Measurements from ENCODE around the gene TEDC1.

TEDC1 gene

DNA sequence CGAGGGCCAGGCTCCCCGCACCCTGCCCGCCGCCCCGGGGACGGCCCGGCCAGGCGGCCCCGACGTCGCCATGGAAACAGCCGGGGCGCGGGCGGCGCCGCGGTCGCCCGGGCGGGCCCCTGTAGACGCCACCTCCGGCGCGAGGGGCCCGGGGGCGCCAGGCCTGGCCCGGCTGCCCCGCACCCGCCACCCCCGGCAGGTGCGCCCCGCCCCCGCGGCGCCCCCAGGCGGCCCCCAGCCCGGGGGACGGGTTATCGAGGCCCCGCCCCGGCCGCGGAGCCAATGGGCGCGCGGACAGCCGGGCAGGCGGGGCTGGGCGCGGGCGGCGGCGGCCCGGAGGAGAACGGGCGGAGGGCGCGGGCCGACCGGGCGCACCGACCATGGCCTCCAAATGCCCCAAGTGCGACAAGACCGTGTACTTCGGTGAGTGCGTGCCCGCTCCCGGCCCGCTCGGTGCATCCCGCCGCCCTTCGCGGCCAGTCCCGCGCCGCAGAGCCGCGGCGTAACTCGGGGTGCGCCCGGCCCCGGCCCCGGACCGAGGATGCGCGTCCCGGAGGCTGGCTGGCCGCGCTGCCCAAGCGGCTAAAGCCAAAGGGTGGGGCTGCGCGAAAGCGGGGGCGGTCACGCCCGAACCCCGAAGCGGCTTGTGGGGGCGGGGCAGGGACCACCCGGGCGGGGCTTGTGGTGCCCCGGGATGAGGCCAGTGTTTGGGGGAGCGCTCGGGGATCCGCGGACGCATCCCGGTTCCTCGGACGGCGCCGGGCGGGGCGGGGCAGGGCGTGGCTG, 16.4 kb upstream of the TEDC1 start, which contains the start of gene CRIP2:
TSS of gene CRIP2 (plus strand) at position 339 of the 786 bp plus-strand sequence. CDS start at position 381, 42 bp downstream.
- peak; percentile 65 for DNase-seq

DNA sequence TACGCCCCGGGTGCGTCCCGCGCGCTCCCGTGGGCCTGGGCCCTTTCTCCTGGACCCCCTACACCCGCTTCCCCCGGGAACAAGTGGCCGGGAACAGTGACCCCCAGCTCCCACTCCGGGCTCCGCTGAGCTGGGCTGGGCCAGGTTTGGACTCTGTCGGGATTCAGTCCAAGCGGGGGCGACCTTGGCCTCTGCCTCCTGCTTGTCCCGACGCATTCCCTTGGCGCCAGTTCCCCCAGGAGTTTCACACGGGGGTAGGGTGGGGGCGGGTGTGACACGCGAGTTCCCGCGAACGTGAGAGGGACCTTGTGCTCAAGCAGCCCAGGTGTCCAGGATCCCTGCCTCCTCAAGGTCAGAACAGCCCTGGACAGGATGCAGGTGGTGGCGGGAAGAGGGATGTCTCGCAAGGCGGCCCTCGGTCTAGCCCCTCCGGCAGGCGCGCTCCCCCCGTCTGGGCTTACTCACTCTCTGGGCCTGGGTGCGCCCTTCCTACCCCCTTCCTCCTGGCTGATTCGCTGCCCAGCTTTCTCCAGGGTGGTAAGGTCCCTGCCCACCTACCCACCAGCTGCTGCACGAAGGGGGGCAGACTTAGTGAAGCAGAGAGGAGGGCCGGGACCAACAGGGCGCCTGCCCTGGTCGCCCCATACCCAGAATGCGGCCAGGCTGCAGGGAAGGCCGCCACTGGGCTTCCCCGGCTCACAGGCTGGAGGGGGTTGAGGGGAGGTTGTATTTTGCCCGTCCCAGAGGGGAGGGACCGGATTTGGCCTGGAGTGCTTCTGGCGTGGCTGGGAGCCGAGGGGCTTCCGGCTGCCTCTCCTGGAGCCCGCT, 15.6 kb upstream of the TEDC1 start:
- DNase-seq: peak; percentile 7

DNA sequence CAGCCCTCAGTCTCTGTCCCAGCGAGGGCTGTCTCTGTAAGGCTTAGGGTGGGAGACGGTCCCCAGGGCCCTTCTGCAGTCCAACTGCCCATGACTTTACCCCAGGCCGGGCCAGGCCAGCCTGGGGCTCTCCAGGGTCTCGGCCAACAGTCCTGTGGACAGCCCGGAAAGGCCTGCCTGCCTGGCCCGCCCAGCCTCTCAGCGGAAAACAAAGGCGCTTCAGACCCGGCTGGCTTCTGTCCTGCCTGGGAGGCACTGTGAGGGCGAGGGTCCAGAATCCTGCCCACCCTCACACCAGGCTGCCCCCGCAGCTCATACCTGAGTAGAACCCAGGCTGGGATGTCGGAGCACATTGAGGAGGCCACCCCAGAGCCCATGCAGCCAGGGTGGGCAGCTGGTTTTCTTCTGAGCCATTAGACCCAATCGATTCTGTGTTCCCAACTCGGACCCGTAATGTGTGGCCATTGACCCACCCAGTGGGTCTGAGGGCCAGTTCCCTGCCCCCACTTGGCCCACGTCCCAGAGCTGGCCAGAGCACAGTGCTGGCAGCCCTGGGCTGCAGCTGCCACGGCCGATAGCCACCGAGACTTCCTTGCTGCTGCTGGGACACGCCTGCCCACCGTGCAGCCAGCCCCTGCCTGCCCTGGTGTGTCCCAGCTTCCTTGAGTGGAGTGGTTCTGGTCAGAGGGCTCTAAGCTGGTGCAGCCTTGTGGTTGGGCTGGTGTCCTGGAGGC, 14.8 kb upstream of the TEDC1 start:
- DNase-seq: no peak

DNA sequence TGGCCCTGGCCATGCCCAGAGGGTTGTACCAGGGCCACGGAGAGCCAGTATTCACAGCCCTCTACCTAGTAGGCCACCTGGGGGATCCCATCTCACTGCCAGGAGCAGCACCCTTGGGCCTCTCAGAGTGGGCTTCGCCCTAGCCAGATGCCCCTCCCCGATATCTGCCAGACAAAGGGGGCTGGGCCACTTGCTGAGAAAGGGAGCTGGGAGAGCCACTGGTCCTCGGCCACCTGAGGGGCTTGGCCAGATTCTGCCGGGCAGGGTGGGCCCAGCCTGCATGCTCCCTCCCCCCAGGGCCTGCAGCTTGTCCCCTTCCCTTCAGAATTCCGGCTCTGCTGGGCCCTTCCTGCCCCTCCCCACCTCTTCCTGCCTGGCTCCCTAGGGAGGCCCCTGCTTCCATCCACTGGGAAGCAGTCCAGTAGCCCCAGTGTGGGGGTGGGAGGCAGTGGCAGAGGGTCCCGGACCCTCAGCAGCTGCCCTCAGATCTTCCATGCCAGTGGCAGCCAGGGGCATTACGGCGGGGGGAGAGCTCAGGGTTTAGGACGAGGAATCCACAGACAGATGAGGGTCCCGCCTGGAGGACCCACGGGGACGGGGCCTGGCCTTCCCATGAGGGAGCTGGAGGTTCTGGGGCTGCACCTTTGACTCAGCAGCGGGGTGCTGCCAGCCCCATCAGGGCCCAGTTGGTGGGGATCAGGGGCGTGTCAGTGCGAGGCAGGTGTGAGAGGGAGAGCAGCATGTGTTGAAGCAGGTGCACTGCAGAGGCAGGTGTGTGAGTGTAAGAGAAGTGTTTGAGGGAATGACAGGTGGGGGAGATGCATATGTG, 14.0 kb upstream of the TEDC1 start:
- no peak for DNase-seq

- DNase-seq: peak; percentile 84
Observed at GRCh38 chr14:105477660-105478397, 13.2 kb upstream of the TEDC1 start.

DNA sequence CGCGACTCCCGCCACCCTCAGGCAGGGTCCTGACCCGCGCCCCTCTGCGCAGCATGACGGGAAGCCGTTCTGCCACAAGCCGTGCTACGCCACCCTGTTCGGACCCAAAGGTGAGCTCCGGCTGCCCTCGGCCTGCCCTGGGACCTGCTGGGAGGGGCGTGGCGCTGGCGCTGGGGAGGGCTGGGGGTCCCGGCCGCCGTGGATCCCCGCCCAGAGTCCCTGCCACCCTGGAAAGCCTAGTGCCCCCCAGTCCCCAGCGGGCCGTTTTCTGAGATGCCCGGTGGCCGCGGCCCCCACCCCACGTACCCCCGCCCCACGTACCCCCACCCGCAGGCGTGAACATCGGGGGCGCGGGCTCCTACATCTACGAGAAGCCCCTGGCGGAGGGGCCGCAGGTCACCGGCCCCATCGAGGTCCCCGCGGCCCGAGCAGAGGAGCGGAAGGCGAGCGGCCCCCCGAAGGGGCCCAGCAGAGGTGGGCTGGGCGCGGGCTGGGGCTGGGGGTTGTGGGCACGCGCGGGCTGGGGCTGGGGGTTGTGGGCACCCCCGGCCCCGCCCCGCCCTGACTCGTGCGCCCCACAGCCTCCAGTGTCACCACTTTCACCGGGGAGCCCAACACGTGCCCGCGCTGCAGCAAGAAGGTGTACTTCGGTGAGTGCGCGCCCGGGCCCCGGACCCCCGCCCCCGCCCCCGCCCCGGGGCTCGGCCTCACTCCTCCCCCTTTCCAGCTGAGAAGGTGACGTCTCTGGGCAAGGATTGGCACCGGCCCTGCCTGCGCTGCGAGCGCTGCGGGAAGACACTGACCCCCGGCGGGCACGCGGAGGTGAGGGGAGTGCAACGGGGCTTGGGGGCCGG, 12.4 kb upstream of the TEDC1 start:
- peak; percentile 52 for DNase-seq

DNA sequence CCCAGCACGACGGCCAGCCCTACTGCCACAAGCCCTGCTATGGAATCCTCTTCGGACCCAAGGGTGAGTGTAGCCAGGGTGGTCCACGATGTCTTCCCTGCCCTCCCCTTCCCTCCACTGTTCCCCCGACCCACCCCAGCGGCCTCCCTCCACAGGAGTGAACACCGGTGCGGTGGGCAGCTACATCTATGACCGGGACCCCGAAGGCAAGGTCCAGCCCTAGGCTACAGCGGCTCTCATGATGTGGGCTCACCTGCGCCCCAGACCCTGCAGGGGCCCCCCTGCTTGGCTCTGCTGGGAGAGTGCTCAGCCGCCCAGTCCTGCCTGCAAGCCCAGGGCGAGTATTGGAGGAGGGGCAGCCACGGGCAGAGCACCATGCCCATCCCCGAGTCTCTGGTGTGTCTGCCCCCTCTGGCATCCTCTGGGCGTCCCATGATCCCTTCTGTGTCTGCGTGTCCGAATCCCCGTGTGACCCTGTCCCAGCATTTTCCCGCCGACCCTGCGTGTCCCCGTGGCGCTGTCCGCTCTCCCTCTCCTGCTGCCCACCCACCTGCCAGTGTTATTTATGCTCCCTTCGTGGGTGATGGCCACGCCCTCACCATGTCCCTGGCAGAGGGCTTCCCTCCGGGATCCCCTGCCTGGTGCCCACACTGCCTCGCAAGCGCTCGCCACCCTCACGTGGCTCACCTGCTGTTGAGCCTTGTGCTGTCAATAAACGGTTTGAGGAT, 11.5 kb upstream of the TEDC1 start:
- DNase-seq: peak; percentile 11

DNA sequence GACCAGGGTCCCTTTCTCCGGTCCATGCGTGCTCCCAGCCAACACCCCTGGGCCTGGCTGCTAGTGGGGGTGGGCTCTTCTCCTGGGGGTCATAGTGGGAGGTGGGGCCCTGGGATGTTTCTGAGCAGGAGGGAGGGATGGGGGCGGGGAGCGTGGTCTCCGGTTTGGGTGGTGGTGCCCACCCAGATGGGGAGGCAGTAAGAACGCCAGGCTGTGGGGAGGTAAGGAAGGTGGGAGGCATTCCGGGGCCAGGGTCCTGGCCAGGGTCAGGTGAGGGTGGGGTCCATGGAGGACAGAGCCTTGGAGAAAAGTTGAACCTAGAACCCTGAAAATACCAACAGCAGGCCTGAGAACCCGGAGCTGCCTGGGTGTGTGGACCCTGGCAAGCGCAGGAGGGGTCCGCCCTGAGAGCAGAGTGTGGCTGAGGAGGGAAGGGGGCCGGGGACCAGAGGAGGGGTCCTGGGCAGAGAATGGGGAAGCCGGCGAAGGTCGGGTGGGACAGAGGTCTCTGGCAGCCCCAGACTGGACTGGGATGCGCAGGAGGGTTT, 10.8 kb upstream of the TEDC1 start:
- DNase-seq: no peak

DNA sequence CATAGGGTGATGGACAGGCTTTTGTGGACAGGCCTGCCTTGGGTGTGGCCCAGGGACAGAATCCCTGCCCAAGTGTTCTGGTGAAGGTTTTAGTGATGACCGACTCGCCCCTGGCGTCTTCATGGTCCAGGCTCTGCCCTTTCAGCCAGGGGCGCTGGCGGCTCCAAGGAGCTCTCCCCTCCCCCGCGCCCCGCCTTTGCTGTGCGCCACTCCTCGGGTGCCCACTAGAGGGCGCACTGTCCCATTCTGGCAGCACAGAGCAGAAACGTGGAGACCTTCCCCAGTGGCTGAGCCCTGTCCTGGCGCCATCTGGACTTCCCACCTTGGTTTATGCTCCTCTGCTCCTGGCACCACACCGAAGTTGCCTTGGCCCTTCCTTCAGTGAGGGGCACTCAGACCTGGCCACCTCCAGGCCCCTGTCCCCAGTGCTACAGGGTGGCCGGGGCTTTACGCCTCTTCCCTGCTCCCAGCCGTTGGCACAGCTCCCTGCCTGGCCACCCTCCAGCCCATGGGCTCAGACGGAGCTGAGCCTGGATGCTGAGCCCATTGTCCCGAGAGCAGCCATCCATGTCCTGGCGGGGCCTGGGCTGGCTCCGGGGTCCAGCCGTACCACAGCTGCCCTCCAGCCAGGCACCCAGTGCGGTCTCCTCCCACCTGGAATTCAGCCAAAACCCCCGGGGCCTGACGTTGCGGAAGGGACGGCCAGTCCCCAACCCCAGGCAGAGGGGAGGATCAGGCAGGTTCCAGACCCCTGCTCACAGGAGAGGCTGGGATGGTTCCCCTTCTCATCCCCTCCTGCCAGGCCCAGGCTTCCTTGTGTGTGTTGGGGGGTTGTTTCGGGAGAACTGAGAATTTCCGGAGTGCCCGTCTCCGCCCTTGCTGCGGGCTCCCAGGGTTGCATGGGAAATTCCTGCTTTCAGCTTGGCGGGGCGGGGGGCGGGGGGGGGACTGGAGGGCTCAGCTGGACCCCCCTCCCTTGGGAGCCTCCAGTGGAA, 9.9 kb upstream of the TEDC1 start:
- DNase-seq: peak; percentile 93

DNA sequence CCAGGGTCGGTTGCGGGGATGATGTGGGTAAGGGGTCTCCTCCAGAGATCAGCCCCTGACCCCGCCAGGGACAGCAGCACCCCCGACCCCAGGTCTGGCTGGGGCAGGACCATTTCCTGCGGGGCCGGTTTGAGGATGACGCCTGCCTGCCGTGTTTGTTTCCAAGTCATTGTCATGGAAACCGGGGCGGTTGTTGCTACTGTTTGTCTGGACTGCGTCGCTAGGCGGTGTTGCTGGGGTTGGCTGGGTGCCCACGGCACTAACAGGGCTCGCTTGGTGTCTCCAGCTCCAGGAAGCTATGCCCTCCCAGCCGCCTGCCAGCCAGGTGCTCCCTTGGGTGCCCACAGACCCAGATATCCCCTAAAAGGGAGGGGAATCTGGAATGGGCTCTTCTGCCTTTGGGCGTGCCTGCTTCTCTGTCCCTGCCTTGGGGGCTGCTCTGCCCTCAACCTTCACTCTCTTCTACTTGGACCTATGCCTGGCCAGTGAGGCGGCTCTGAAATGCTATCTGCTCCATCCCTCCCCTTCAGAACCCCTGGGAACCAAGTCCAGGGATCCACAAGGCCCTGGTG, 9.1 kb upstream of the TEDC1 start:
- DNase-seq: peak; percentile 99

DNA sequence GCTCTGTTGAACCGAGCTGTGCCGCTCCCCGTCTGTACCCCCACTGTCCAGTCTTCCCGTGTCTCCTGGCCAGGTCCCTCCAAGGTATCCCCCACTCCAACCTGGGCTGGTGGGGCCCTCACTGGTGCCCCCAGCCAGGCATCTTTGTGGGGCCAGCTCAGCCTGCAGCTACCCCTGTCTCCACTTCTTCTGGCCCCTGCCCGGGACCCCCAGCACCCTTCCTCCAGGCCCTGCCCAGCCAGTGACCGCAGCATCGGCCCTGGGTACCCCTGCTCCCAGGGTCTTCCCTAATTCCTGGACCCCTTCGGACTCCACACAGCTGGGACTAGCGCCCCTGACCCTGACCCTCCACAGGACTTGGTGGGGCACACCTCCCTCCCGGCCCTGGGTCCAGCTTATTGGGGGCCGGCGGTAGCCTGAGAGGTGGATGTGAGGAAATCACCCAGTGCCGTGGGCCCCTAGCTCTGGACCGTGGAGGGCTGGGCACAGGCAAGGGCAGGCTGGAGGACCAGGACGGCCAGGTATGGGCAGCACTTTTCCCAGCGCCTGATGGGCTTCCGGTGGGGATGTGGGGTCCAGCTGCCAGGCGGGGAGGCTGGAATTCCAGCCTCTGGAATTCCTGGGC, 8.4 kb upstream of the TEDC1 start:
- DNase-seq: peak; percentile 3

- DNase-seq: peak; percentile 11
Observed at GRCh38 chr14:105483300-105484068, 7.6 kb upstream of the TEDC1 start.

- peak; percentile 83 for DNase-seq
Observed at GRCh38 chr14:105484069-105484996, 6.7 kb upstream of the TEDC1 start.

- no peak for DNase-seq
Observed at GRCh38 chr14:105484997-105485393, 6.1 kb upstream of the TEDC1 start.

DNA sequence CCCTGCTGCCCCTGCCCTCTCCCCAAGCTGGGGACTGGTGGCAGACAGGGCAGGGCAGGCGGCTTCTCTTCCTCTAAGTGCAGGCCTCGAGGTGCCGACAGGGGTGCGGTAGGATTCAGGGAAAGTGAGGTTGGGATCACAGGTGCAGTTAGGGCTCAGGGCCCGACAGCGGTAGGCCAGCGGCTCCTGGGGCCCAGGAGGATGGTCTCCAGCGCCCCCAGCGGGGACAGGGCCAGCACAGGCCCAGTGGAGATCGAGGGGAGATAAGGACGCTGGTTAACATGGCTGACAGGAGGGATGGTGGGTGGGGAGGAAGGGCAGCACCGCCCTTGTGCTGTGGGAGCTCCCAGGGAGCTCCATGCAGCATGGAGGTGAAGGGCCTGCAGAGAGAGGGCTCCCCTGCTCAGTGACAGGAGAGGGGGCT, 5.3 kb upstream of the TEDC1 start:
- DNase-seq: peak; percentile 83
